ENCODE measurements around the gene ANKRD6. TPM values are rescaled to one million over a fixed set of nuclear protein-coding genes. Genes with fewer than 3 reads are reported as not detected.

The ANKRD6 gene
- total RNA-seq, 4 donors from 2014 or later = 0.57 to 11.6 (median 3.0) TPM

DNA sequence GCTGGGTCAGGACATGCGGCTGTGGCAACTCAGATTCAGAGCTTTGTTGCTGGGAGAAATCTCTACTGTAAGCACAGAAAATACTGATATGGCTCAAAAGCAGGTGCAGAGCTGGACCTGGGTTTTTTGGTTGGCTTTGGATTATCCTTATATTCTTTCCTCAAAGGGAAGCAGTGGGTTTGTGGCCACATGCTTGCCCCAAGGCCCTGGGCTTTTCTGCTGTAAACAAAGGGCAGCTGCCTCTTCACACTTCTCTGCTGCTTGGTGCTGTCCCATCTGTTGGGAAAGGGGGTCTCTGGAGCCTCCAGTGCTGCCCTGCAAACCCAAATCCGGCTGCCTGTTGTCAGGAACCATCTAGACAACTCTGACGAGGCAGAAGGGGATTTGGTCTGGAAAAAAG is 52.4 kb downstream of the ANKRD6 start:
- TF ChIP-seq POLR2A (IDR thresholded peaks at IDR 0.05) = no peak
- TF ChIP-seq, protein P1, sequence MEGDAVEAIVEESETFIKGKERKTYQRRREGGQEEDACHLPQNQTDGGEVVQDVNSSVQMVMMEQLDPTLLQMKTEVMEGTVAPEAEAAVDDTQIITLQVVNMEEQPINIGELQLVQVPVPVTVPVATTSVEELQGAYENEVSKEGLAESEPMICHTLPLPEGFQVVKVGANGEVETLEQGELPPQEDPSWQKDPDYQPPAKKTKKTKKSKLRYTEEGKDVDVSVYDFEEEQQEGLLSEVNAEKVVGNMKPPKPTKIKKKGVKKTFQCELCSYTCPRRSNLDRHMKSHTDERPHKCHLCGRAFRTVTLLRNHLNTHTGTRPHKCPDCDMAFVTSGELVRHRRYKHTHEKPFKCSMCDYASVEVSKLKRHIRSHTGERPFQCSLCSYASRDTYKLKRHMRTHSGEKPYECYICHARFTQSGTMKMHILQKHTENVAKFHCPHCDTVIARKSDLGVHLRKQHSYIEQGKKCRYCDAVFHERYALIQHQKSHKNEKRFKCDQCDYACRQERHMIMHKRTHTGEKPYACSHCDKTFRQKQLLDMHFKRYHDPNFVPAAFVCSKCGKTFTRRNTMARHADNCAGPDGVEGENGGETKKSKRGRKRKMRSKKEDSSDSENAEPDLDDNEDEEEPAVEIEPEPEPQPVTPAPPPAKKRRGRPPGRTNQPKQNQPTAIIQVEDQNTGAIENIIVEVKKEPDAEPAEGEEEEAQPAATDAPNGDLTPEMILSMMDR (IDR thresholded peaks at IDR 0.05) = no peak
- H3K9me3 ChIP-seq = no peaks in the 10 kb centered on the region
- no peaks in the 10 kb centered on the region for H3K4me1 ChIP-seq

DNA sequence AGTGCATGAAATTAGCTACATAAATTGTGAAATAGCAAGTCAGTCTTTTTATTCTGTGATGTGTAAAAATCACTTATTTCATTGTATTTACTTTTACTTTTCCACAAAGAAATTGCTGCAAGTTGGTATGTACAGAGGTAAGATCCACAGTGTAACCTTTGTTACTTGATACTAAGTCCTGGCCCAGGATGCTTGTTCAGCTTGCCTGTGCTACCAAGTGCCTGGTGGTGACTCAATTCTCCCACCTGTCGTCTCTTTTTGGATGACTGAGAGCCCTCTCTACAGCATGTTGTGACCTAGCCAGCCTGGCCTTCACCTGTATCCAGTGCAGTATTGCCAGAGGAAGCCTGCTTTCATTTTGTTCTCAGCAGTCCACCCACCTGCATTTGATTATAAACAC is 54.9 kb downstream of the ANKRD6 start:
- Histone ChIP-seq H3K27ac (no peak overlapping the region), H3K4me1 (no peaks in the 10 kb centered on the region), H3K27me3 (no peaks in the 10 kb centered on the region), H3K9me3 (no peaks in the 10 kb centered on the region), H3K4me3 (no peak overlapping the region), H3K36me3 (no peaks in the 10 kb centered on the region)
- no peak for DNase-seq
- TF ChIP-seq, protein P1 (IDR thresholded peaks at IDR 0.05) = no peak
- no peak for TF ChIP-seq POLR2A (IDR thresholded peaks at IDR 0.05)

More for the DNA sequence above, 52.4 kb downstream of the ANKRD6 start:
- Histone ChIP-seq H3K27ac (no peak overlapping the region), H3K27me3 (no peaks in the 10 kb centered on the region), H3K36me3 (no peaks in the 10 kb centered on the region), H3K4me3 (no peak overlapping the region)
- no peak for DNase-seq

DNA sequence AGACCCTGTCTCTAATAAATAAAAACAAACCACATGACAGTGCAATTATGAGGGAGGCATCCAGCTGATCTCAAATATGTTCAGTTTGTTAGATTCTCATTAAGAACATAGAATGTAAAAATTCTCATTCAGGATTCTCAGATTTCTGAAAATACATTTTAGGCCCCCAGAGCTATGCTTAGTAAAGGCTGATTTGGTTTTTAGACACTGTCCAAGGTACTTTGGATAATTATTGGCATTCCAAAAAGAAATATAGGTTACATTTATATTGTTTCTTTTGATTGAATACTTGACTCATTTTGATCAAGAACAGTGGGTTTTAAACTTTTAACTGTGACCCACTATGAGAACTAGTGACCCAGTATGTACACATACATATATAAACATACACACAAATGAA is 55.5 kb downstream of the ANKRD6 start:
- Histone ChIP-seq H3K4me1 (no peaks in the 10 kb centered on the region), H3K27me3 (no peaks in the 10 kb centered on the region), H3K36me3 (no peaks in the 10 kb centered on the region), H3K4me3 (no peak overlapping the region), H3K9me3 (no peaks in the 10 kb centered on the region), H3K27ac (no peak overlapping the region)
- TF ChIP-seq POLR2A (IDR thresholded peaks at IDR 0.05) = no peak
- TF ChIP-seq, protein P1 (IDR thresholded peaks at IDR 0.05) = no peak
- DNase-seq = no peak

DNA sequence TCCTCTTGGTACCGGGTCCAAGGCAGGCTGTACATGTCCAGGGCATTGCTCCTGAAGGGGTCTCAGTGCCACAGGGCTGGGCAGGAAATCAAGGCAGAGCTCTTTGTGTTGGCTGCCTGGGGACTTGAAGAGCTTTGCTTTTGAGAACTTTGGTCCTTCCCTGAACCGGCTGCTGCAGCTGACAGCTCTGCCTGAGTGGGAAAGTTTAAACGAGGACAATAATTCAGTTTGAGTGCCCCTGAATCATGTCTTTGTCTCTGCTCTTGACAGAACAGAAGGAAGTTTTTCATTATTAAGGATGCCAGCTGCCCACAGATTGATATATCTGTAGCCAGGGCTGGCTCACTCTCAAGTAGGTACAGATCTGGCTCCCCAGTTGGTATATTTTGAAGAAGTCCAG is 56.1 kb downstream of the ANKRD6 start:
- no peak overlapping the region for H3K27ac ChIP-seq
- H3K9me3 ChIP-seq = no peaks in the 10 kb centered on the region
- H3K4me3 ChIP-seq = no peak overlapping the region
- no peaks in the 10 kb centered on the region for H3K27me3 ChIP-seq
- no peaks in the 10 kb centered on the region for H3K36me3 ChIP-seq
- TF ChIP-seq, protein P1 (IDR thresholded peaks at IDR 0.05) = no peak
- no peak for TF ChIP-seq POLR2A (IDR thresholded peaks at IDR 0.05)
- DNase-seq = no peak
- H3K4me1 ChIP-seq = no peaks in the 10 kb centered on the region

DNA sequence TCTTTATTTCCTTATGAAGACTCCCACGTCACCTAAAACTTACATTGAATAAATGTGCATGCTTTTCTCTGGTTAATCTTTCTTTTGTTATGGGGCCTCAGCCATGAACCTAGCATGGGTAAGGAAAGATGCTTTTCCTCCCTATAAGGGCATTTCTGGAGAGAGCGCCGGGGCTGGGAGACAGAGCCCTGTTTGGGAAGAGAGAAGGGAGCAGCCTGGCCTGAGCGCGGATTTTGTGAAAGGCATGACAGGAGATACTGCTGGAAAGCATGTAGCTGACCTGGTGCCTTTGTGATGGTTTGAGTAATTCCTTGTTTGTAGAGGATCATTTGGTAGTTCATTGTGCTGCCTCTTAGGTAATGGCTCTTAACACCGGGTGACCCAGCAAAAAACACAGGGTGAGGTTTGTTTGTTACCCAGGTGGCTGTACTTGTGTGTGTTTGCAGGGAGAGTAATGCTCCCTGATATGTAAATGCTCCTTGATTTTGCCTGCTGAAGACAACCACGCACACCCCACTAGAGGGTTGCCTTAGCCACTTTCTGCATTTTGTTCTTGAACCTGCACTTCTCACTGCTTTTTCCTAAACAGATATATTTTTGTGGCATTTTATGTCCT is 59.2 kb downstream of the ANKRD6 start:
- TF ChIP-seq, protein P1 (IDR thresholded peaks at IDR 0.05) = no peak
- no peak for TF ChIP-seq POLR2A (IDR thresholded peaks at IDR 0.05)
- Histone ChIP-seq H3K36me3 (no peaks in the 10 kb centered on the region), H3K4me1 (no peaks in the 10 kb centered on the region), H3K9me3 (no peaks in the 10 kb centered on the region), H3K4me3 (no peak overlapping the region), H3K27me3 (no peaks in the 10 kb centered on the region), H3K27ac (no peak overlapping the region)
- no peak for DNase-seq
